GM18858 (cell line): ENCODE results near the gene CNNM3.

Experiments used
- ATAC-seq: cut with Tn5 transposase; IDR thresholded peaks from one replicate; pipeline ENCODE4 v1.9.1; 2021; ENCODE audit not compliant: unreplicated experiment

The CNNM3 gene

DNA sequence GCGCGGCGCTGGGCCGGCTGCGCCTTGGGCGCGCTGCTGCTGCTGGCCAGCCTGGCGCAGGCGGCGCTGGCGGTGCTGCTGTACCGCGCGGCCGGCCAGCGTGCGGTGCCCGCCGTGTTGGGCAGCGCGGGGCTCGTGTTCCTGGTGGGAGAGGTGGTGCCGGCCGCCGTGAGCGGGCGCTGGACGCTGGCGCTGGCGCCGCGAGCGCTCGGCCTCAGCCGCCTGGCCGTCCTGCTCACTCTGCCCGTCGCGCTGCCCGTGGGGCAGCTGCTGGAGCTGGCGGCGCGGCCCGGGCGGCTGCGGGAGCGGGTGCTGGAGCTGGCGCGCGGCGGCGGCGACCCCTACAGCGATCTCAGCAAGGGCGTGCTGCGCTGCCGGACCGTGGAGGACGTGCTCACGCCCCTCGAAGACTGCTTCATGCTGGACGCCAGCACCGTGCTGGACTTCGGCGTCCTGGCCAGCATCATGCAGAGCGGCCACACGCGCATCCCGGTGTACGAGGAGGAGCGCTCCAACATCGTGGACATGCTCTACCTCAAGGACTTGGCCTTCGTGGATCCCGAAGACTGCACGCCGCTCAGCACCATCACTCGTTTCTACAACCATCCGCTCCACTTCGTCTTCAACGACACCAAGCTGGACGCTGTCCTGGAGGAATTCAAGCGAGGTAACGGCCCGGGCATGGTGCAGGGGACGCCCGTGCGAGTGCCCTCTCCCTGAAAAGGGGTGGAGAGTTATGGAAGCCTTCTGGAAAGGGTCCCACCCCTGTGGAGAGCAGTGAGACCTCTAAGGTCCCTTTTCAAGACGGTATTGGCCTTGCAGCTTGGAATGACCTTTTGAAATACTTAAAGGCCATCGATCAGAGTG lies 1.0 kb downstream of the CNNM3 start:
- no peak for ATAC-seq

DNA sequence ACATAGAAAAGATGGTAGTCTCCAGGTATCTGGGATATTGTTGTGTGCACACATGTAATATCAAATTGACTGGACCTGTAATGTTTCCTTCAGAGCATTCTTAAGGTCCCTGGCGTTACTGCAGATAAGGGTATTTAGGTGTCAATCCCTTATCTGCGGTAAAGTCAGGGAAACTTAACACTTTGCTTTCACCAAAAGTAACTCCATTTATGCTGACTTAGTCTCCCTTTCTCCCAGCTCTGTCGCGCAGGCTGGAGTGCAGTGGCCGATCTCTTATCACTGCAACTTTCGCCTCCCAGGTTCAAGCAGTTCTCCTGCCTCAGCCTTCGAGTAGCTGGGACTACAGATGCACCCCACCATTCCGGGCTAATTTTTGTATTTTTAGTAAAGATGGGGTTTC lies 1.8 kb downstream of the CNNM3 start:
- no peak for ATAC-seq

DNA sequence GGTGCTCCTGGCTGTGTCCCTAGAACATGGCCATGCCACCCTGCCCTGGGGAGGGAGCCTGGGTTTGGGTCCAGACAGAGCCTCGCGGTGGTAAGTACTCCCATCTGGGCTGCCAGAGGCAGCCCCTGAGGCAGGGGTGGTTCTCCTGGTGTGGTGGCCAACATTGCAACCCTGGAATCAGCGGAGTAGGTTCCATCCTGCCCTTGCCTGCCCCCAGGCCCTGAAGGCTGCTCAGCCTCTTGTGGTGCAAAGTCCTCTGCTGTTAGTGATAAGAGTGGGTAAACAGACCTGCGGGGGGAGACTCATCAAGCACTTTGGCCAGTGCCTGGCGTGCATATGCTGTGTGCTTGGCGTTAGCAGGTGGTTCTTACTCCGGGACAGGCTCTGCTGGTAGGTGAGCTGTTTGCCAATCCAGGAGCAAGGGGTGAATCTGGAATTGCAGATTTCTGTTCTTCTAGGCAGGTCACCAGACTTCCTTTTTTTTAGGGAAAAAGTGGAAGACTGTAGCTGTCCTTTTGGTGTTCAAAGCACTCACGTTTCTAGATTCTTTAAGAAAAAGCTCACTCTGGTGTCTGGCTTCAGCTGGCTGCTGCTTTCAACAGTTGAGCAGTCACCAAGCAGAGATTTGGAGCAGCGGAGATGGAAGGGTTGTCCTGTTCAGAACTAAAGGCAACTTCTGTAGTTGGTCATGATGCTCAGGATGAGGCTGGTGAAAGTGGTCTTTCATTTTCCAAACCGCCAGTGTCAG lies 3.2 kb downstream of the CNNM3 start:
- no peak for ATAC-seq

DNA sequence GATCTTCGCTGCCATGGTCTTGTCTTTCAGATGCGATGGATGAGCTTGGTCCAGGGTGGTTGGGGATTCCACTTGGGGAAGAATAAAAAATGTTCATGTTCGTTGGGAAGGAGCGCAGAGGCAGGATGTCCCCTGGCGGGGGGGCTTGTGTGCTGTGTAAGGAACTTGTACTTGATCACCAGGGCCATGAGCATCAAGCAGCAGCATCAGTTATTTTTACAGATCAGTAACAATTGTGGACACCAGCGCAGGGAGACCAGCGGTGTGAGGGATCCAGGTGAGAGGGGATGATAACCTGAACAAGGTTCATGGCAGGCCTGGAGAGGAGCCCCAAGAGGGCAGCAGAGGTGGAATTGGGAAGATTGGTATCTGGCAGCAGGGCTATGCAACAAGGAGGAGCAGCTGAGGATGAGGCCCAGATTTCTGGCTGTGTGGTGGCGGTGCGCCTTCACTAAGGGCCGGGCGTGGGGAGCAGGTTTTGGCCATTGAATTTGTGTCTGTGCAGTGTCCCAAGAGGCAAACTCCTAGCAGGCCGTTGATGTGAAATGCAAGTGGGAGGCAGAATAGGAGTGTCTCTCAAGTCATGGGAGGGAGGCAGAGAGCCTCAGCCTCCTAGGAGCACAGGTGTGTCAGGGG lies 3.9 kb downstream of the CNNM3 start:
- ATAC-seq = no peak

DNA sequence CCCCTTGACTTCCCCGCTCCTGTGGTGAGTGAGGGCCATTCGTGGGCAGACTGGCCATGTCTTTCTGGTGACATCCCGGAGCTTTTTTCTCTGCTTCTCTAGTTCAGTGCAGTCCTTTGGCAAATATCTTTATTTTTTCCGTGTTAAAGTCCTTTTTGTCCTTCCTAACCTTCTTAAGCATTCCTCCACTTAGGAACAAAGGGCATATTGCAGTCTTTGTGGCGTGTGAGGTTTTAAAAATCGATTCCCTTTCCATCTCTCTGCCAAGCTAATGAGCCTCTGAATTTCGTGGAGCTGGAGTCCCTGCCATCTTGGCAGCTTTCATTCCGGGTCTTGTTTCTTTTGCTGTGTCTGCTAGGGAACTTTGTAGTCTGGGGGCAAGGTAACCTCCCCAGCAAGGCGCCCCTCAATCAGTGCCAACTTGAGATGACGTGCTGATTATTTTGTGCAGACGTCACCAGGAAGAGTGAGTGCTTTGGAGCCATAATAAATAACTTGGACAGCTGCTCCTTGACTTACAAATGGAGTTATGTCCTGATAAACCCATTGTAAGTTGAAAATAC lies 5.1 kb downstream of the CNNM3 start:
- ATAC-seq = no peak

DNA sequence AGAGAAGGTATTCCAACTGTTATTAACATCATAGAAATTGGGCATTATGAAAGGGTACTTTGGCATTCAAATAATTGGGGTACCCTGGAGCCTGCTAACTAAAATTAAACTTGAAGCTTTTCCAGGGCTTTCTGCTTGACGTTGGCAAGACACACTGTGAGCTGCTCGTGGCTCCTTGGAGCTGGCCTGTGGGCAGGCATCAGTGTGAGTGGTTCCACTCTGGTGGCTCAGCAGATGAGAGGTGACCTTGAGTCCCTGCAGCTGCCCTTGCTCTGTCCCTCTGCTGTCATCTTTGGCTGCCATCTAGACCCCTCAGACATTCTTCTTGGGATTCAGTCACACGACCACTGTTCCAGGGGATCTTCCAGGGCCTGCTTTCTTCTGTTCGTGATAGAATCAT lies 6.7 kb downstream of the CNNM3 start:
- ATAC-seq = no peak

DNA sequence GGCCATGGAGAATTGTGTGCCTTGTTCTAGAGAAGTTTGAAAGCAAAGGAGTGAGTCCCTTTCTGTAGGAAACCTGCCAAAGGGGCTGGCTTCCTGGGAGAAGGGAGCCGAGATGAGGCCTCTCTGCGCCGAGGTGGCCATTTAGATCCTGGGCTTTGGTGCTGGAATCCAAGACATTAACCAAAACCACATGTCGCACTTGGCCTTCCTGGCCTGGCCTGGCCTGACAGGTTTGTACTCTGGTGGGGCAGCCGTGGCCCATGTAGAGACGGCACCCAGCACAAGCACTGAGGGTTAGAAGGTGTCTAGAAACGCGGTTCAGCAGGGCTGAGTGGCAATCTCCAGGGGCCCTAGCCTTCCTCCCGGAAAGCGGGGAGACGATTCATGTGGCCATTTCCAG lies 7.1 kb downstream of the CNNM3 start:
- no peak for ATAC-seq

DNA sequence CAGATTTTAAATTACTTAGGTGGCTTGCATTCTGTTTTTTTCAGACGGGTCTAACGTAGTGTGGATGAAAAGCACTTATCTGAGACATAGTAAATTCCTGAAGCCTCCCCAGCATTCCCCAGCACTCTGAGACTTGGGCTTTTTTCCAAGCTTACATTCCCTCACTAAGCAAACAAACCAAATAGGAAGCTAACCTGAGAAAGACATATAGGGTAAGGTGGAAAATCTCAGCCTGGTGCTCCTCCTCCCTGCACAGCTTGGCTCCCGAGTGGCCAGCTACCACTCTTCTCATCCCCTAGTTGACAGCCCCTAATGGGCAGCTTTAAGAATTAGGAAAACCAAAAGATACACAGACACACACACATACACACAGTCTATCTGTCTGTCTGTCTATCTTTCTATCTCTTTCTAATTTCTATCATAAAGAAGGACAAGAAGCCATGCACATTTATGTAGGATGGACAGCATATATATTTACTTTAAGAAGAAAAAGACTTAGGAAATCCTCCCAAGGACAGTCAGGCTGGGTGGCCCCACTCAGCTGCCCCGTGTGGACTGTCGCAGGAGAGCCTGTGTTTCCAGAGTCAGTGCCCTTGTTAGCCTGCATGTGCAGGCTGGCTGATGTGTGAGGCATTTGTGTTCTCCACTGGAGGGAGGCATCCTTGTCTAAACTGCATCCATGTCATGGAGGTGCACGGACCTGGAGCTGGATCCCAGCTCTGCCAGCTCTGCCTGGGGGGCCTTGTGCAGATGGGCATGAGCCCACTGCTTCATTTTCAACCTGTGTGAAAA lies 8.2 kb downstream of the CNNM3 start:
- no peak for ATAC-seq

DNA sequence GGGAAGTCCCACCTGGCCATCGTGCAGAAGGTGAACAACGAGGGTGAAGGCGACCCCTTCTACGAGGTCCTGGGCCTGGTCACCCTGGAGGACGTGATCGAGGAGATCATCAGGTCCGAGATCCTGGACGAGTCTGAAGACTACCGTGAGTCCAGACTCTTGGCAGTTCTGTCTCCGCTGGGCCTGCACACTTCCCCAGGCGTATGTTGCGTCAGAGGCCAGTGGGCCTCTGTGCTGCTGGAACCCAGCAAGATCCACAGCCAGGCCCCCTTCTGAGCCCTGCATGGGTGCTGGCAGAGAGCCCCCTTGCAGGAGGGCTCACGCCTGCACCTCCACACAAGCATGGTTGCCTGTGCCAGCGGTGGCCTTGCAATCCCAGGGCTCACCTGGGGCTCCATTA lies 9.0 kb downstream of the CNNM3 start:
- ATAC-seq = no peak

DNA sequence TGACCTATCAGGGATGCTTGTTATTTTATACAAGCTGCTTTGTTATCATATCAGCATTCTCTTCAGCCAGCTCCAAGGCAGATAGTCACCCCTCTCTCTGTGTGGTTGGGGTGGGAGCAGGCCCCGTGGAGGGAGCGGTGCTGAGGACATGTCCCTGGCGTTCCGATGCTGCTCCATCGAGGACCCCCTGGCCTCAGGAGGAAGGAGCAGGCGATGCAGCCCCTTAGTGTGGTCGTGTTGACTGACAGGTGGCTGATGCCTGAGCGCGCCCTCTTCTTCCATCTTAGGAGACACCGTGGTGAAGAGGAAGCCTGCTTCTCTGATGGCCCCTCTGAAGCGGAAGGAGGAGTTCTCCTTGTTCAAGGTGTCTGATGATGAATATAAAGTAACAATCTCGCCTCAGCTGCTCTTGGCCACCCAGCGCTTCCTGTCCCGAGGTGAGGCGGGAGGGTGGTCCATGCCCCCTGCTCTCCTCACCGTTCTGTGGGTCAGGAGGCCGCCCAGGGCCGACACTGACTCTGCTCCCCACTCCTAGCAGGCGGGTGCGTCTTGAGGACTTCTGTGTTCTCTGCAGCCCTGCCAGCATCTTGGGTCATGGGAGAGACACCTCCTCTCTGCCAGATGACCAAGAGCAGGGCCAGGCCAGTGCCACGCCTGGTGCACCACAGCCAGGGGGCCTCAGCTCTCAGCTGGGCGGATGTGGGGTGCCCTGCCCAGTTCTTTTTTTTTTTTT lies 10.6 kb downstream of the CNNM3 start:
- ATAC-seq = no peak

DNA sequence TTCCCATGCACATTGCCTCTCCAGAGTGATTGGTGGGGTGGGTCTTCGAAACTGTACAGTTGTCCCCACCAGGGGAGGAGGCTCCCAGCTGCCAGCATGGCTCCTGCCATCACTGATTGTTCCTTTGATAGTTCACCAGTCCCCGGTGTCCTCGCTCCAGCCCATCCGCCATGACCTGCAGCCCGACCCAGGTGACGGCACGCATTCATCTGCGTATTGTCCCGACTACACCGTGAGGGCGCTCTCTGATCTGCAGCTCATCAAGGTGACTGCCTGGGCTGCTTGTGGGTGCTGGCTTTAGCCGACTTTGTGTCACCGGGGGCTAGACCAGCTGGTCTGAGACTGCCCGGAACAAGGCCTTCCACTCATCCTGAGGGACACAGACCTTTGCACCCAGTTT lies 12.4 kb downstream of the CNNM3 start:
- ATAC-seq = no peak

DNA sequence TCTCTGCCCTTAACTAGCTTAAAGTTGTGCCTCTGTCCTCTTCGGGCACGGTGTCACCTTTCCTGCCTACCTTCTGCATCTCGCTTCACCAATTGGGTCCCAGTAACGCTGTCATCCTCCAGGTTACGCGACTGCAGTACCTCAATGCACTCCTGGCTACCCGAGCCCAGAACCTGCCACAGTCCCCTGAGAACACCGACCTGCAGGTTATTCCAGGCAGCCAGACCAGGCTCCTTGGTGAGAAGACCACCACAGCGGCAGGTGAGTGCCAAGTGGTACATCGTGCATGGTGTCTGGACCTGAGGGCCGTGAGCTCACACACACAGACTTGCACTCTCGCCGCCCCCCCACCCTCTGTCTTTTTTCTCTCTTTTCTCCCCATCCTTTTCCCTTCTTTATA lies 12.8 kb downstream of the CNNM3 start:
- ATAC-seq = no peak

DNA sequence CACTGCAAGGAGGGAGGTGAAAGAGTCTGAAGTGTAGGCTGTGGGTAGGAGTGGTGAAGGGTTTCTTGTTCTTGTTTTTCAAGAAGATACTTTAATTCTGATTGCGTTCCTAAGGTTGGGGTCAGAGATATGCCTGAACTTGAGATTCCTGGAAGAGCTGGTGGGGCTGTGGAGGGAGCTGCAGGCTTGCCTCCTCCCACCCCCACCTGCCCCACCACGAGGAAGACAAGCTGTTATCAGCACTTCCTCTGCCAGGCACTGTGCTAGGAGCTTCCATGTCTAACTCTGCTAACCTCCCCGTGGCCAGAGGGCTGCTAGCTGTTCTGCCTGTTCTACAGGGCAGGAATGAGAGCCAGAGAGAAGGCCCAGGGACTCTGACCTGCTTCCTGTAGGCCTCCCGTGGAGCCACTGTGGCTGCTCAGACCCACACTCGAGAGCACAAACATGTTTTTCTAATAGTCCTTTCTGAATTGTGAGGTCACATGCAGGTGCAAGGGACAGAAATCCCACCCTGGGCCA lies 14.0 kb downstream of the CNNM3 start:
- no peak for ATAC-seq

DNA sequence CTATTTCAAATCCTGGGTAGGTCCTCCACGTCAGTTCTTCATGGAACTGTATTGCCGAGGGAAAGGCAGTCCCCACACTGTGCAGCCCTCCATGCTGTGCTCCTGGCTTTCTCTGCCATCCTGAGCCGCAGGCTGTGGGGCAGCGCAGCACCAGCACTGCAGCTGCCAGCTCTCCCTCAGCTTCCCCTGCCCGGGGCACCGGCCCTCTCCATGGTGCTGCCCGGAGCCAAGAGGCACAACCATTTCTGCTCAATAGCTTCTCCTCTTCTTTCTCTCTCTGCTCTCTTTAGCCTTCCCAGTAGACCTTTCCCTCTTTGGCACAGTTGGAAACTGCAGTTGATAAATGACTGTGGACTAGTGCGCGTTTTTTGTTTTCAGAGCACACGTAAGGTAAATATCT lies 15.6 kb downstream of the CNNM3 start:
- ATAC-seq = no peak

DNA sequence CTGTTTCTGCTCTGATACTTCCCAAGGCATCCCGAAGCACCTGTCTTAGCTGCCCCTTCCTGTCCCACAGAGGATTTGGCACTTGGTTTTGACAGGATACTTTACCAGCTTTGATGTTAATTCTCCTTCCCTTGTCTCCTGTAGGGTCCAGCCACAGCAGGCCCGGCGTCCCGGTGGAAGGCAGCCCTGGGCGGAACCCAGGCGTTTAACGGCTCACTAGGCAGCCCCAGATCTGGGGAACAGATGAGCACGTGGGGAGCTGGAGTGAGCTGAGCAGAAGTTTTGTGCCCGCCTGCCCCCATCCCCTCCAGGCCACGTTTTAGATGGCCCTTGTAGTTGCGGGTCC lies 16.3 kb downstream of the CNNM3 start:
- no peak for ATAC-seq

DNA sequence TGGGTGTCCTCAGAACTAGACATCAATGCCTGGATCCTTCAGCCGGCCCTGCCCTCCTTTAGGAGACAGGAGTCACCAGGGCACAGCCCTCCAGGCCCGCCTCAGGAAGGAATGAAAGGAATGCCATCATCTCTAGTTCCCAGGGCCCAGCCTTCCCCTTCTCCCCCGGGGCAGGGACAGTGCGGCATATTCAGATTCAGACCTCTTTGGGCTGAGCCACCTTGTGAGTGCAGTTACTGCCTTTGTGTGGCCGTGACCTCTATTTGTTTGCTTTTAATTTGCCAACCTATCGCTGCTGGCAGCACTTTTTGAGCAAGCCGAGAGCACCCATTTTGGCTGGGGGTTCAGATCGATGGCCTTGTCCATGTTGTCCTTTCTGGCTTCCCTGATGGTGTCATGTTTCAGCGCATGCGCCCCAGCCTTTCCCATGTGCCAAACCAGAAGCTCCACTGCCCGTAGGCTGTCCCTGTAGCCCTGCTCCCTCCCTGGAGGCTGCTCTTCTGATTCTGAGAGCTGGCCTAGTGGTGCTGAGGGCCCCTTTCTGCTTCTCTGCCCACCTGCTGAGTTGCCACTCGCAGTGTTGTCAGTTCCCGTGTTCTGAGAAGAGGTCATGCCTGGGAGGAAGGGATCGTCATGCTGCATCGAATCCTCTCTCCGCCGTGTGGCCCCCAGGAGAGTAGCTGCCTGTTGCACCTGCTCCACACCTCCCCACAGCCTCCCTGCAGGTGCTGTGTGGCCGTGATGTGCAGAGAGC lies 16.9 kb downstream of the CNNM3 start:
- no peak for ATAC-seq

DNA sequence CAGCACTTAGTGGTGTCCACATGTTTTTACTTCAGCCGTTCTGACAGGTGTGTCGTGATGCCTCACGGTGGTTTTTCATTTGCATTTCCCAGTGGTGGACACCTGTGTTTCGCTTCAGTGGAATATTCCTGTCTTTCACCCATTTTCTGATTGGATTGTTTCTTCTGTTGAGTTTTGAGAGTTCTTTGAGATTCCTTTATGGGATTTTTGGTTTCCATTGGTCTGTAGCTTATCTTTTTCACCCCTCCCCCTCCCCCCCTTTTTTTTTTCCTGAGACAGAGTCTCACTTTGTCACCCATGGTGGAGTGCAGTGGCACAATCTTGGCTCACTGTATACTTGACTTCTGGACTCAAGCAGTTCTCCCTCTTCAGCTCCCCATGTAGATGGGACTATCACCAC lies 19.8 kb downstream of the CNNM3 start:
- ATAC-seq = no peak

DNA sequence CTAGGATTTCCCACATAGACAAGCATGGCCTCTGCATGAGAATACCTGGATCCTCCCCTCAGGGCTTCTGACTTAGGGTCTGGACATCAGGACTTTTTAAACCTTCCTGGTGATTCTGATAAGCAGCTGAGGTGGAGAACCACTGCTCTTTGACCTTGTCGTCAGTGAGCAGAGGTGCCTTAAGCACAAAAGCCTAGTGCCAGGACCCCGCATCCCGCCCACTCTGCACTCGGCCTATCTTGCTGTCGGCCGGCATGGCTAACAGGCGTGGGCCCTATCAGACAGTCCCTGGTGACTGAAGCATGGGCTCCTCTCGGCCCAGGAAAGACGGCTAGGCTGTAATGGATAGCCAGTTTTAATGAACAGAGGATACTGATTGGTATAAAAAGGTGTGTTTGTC lies 21.5 kb downstream of the CNNM3 start:
- no peak for ATAC-seq
